NCI-H748 (cell line): ENCODE results near the gene MMEL1.
"Not testable (repeated sequence)": the region's sequence is repeated elsewhere in the genome, so short reads cannot be mapped to it uniquely, and the experiment has no call there.

Source experiments
- DNase-seq: peaks from one replicate; lab custom pipeline; 2025; ENCODE audit not compliant: unreplicated experiment; lab: John Stamatoyannopoulos, UW

Gene MMEL1

DNA sequence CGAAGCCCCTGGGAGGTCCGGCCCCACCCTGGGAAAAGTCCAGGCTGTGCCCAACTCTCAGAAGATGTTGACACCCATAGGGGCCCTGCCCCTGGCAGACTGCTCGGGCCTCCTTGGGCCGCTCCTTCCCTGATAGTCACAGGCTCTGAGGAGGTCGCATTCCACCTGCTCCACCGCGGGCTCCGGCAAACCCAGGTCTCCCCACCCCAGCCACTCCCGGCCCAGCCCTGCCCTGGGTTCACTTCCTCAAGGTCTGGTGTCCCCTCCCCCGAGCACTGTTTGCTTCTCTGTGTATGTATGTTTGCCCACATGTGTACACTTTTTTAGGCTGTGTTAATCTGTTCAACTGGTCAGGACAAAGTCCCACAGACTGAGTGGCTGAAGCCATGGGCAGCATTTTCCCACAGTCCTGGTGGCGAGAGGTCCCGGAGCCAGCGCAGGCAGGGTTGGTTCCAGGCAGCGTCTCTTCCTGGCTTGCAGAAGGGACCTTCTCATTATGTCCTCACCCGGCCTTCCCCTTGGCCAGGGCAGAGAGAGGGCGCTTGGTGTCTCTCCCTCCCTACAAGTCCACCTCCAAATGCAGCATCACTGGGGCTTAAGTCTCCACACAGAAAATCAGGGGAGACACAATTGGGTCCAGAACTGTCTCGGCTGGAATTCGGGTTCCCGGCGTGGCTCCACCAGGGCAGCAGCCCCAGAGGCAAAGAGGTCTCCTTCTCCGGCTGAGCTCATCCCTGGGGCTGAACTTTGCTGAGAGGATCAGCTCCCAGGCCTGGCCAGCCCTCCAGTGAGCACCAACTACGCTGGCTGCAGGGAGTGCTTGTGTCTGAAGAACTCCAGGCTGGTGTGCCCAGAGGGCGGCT lies 56.8 kb downstream of the MMEL1 start:
- no peak for DNase-seq

DNA sequence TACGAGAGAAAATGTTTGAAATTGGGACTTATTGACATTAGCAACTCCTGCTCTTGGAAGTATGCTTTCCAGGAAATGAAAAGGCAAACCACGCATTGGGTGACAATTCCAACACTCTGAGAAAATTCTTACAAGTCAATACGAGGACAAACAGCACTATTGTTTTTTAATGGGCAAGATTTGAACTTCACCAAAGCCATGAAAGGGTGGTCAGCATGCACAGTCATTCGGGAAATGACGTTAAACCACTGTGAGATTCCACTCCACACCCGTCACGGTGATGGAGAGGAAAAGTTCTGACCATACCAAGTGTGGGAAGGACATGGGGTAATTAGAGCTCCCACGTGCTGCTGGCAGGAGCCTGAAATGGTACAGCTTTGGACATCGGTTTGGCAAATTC lies 58.5 kb downstream of the MMEL1 start:
- no peak for DNase-seq

DNA sequence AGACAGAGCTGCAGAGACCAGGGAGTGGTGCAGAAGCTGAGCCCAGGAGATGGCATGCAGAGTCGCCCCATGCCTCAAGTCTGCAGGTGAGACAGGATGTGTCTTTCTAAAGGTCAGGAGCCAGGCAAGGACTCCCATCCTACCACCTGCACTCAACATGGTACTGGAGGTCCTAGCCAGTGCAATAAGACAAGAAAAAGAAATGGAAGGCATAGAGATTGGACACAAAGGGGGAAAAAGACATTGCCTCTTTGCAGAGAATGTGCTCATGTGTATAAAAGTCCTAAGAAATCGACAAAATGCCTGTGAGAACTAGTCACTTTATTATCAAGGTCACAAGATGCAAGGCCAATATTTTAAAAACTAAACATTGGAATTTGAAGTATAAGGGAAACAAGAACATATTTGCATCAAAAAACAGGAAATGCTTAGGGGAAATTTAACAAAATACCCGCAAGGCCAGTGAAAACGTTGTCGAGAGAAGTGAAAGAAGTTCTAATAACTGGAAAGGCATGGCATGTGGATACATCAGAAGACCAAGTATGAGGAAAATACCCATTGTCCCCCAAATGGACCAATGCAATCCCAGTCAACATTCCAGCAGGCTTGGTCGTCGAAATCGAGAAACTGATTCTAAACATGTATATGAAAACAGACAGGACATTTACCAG lies 59.4 kb downstream of the MMEL1 start:
- DNase-seq, result no peak

DNA sequence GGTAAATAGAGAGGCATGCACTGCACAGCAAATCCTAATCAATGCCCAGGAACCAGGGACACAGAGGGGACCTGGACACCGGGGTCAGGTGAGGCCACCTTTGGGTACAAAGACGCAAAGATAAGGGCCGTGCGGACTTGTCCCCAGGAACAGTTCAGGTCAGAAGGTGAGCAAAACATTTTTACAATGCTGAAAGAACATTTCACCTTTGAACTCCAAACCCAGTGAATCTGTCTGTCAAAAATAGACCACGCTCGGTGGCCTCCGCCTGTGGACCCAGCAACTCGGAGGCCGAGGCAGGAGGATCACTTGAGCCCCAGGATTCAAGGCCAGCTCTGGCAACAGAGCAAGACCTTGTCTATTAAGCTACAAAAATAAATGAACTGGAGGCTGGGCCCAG lies 61.5 kb downstream of the MMEL1 start:
- no peak for DNase-seq

DNA sequence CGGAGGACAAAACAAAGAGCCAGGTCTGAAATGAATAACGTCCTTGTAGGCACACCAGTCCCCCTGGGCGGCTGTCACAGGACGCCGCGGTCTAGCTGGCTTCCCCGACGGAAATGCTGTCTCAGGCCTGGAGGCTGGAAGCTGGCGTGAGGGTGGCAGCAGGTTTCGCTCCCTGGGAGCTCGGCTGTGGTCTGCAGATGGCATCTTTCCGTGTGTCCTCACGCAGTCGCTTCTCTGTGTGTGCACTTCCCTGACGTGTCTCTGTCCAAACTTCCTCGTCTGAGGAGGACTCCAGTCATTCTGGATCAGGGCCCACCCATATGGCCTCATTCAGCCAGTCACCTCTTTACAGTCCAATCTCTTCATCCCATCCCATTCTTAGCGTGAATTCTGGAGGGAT lies 62.5 kb downstream of the MMEL1 start:
- DNase-seq, result no peak

DNA sequence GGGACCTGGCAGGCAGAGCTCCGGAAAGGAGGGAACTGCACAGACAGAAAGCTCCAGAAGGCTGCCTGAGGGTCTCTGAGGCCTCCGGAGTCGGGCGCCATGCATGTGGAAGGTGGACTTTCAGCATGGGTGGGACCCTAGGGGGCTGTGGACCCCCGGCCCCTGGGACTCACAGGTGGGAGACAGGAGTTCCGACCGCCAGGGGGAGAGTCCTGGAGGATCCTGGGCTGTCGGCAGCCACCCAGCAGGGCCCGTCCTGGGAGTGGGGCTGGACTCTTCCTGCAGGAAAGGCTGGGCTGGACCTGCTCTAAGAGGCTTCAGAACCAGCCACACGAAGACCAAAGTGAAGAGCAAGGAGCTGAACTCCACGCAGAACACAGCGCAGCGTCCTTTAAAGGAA lies 63.1 kb downstream of the MMEL1 start:
- DNase-seq, result not testable (repeated sequence)

DNA sequence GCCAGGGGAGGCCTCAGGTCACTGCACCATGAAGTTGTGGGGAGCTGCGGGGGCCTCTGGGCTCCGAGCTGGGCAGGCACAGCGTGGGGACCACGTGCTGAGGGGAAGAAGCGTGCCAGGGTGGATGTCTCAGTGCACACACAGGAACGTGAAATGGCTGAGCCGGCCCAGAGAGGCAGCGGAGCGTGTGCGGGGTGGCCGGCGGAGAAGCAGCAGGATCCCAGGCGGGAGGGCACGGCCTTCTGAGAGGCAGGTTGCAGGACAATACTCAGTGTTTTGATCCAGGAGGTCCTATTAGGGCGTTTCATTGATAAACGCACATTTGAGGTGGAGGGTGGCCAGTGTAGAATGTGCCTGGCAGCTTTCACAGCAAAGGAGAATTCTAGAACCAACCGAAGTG lies 63.8 kb downstream of the MMEL1 start:
- DNase-seq, result no peak

DNA sequence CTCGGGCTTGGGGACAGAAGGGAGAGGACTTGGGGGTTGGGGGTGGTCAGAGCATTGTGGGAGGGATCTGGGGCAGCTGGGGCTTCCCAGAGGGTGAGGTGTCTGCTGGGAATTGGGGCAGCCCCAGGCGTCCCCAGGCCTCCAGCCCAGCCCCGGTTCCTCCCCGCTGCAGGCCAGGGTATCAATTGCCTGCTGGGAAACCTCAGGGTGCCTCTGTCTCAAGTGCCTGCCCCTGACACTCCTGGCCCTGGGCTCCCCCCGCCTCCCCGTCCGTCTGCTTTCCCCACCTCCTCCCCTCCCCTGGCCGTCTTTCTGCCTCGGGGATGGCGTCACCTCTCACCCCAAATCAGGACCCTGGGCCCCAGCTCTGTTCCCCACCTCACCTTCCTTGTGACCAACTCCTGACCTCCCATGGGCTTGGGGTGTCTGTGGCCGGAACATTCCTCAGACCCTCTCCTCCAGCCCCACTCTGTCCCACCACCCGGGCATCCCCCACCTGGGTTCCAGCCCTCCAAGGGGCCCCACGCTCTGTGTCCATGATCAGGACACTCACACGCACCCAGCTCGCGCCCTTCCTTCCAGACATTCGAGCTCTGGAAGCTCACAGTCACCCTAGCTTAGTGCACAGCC lies 64.5 kb downstream of the MMEL1 start:
- not testable (repeated sequence) for DNase-seq

DNA sequence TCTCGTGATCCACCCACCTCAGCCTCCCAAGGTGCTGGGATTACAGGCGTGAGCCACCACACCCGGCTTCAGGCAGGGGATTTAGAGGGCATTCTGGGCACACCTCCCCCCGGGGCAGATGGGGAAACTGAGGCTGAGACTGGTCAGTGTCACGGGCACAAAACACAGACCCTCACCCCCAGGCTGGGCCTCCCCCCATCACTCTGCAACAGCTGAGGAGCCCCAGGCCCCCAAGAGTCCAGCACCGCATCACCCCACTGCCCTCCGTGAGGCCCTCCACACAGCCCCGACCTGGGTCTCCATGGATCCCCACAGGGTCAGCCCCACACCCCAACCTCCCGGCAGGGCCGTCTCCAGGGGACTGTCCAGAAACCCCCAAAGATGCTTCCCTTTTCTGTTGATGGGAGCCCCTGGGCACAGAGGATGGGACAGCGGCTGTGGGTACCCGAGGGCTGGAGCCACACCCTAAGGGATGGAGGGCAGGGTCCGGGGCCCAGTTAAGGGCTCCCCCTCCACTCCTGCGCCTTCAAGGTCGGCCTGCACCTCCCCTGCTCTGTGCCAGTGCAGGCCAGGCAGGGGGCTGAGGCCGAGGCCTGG lies 65.6 kb downstream of the MMEL1 start:
- no peak for DNase-seq

DNA sequence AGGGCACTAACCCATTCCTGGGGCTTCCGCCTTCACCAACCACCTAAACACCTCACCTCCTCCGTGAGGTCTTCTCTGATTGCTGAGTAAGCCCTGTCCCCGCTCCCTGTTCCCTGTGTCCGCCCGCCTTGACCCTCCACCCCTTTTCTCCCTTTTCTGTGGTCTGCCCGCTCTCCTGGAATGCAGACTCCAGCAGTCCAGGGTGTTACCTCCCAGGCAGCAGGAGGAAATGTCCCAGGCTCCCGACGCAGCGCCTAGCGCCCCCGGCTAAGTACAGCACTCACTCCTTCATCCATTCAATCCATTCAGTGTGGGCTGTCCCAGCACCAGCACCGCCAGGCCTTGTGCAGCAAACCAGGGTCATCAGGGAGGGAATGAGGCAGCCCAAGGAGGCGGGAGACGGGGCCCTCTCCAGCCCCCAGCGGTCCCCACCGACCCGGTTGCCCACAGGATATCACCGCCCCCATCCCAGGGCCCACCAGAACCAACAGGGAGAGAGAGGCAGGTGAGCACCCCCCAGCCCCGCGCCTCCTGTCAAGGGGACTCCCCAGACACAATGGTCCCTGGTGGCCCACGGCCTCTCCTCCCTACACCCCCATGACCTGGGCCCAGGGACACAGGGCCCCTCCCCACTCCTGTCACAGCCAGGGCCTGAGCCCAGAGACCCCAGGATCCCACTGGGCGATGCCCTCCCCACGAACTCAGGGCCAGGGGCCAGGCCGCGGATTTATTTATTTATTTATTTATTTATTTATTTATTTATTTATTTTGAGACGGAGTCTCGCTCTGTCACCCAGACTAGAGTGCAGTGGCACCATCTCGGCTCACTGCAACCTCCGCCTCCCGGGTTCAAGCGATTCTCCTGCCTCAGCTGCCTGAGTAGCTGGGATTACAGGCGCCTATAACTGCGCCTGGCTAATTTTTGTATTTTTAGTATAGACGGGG lies 66.4 kb downstream of the MMEL1 start:
- no peak for DNase-seq

DNA sequence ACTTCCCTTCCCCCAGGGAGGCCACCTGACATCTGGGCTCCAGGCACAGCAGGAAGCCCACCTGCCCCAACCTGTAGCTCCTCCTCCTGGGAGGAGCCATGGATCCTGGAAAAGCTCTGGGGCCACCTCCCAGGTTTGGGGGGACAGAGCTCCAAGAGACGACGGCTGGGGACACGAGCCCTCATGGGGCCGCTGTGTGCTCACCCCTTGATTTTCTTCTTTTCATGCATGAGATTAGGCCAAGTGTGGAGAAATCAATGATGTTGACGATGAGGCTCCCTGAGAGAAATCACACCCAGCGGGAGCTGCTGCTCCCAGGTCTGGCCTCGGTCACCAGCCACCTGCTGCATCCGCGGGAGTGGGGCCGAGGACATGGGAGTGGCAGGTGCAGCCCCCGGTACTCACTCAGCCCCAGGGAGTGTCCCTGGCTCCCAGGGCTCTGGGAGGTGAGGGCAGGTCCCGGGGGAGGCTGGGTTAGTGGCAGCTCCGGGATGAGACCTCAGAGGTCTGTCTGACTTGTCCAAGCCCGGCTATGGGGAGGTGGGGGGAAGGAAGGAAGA lies 67.9 kb downstream of the MMEL1 start:
- no peak for DNase-seq

DNA sequence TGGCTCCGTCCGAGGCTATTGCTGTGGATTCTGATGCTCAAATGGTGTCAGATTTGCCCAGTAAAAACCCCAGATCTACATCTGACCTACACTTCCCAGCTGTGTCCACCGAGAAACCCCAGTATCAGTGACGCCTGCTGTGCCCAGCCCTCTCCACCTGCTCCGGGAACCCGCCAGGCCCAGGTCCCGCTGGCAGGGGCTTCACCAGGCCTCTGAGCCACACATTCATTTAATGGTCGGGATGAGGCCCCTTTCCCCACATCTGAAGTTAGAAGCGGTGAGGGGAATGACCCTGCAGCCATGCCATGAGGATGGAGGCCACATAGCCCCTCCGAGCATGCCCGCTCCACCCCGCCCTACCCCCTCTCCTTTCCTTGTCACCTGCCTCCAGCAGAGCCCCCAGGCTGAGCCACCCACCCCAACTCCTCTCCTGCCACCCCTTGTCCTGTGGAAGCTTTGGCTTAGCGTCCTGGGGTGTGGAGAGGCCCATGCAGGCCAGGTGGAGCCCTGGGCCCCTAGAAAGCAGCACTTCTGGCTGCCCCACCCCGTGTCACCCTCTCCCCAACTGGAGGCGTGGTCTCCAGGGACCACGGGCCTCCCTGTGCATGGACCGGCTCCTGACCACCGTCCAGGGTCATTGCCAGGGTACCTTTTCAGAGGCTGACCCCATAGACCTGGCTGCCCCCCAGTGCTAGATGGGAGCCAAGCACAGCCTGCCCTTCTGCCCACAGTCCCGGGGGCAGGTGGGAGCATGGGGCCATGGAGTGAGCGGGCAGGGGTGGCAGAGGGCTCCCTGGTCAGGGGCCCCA lies 68.6 kb downstream of the MMEL1 start:
- no peak for DNase-seq

DNA sequence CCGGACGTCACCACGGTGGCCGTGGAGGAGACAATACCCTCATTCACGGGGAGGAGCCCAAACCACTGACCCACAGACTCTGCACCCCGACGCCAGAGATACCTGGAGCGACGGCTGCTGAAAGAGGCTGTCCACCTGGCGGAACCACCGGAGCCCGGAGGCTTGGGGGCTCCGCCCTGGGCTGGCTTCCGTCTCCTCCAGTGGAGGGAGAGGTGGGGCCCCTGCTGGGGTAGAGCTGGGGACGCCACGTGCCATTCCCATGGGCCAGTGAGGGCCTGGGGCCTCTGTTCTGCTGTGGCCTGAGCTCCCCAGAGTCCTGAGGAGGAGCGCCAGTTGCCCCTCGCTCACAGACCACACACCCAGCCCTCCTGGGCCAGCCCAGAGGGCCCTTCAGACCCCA lies 69.6 kb downstream of the MMEL1 start:
- no peak for DNase-seq

DNA sequence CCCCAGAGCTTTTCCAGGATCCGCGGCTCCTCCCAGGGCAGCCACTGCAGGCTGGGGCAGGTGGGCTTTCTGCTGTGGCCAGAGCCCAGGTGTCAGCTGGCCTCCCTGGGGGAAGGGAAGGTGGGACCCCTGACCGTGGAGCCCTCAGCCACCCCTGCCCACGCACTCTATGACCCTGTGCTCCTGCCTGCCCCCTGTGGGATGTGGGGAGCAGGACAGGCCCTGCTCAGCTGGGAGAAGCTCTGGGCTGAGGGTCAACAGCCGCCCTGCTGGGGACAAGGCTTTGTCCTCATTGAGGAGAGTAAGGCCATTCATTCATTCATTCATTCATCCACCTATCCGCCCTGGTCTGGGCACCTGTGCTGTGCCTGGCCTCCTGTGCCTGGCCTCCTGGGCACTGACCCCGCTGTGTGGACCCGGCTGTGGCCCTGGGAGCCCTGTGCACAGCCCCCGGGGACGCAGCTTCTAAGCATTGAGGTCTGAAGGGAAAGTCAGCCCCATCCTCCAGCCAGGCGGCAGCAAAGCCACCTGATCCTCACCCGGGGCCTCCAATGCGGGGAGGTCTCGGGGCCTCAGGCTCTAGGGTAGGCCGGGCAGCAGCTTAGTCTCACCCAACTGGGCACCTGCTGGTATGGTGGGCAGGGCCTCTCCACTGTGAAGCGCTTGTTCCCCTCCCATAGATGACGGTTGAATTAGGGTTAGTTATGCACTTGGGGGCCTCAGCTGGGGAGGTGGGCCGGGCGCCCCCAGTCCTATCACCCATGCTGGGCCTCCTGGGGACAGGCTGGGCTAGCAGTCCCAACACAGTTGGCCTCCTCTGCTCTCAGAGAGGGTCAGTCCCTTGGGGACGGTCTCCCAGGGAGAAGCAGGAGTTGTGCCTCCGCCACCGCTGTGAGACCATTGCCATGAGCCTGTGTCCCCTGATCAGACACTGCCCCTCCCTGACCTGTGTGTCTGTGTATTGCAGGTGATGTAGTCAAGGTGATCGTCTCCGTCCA lies 70.6 kb downstream of the MMEL1 start:
- DNase-seq, result no peak

DNA sequence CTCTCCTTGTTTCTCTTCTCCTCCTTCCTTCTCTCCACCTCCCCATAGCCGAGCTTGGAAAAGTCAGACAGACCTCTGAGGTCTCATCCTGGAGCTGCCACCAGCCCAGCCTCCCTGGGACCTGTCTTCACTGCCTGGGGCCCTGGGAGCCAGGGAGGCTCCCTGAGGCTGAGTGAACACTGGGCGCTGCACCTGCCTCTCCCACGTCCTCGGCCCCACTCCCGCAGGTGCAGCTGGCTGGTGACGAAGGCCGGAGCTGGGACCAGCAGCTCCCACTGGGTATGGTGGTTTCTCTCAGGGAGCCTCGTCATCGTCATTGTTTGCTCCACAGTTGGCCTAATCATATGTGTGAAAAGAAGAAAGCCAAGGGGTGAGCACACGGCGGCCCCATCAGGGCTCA lies 71.4 kb downstream of the MMEL1 start:
- no peak for DNase-seq

DNA sequence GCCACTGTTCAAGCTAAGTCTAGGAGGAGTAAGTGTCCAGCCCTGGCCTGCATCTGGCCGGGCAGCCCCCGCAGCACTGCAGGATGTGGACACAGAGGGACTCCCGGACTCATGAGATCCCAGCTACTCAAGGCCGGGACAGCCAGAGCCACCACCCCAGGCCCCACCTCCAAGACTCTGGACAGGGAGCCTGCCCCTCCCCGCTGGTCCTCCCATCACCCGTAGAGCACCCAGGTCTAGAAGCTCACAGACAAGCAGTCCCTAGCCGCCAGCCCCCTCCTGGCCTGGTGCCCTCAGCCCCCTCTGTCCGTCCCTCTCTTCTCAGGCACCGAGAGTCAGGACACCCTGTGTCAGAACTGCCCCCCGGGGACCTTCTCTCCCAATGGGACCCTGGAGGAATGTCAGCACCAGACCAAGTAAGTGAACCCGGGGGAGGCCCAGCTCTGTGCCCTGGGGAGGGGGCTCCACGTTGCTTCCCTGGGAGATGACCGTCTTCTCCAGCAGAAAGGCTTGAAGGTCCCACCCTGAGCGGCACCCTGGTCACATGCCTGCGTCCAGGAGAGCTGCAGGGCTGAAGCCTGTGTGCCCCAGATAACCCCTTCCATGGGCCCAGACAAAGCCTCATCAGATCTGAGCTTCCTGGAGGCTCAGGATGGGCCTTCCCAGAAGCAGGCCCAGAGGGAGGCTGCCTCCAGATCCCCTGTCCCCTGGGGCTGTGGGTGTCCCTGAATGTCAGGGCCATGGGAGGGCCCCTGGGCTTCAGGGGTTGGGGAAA lies 72.3 kb downstream of the MMEL1 start:
- DNase-seq, result no peak

DNA sequence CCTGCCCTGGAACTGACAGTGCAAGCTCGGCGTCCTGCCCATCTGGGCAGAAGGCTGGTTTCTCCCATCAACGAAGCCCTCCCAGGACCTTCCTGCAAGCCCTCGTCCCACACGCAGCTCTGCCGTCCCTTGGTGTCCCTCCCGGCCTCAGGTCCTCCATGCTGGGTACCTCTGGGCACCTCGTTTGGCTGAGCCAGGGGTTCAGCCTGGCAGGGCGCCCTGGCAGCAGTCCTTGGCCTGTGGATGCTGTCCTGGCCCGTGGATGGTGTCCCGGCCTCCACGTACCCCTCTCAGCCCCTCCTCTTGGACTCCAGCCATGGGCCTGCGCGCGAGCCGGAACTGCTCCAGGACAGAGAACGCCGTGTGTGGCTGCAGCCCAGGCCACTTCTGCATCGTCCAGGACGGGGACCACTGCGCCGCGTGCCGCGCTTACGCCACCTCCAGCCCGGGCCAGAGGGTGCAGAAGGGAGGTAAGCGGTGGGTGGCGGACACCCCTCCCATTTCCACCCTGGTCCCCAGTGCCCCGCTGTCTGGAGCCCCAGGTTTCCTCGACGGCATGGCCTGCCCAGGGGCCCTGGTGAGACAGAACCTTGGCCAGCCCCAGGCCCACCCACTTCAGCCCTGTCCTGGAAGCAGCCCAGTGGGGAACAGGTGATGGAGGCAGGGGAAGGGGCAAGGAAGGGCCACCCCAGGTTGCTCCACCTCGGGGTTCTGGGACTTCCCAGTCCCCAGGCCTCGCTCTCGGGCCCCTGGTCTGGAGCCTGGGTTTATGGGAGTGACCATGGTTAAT lies 73.1 kb downstream of the MMEL1 start:
- no peak for DNase-seq
